ENCODE measurements around the gene CDR2. TPM values are rescaled to one million over a fixed set of nuclear protein-coding genes. Genes with fewer than 3 reads are reported as not detected.
A peak's percentile ranks its signal among the peaks of the same experiment; 100 is the strongest.

CDR2 gene
- total RNA-seq, 2 donors from 2014 or later: 17.6 to 24.3 TPM

DNA sequence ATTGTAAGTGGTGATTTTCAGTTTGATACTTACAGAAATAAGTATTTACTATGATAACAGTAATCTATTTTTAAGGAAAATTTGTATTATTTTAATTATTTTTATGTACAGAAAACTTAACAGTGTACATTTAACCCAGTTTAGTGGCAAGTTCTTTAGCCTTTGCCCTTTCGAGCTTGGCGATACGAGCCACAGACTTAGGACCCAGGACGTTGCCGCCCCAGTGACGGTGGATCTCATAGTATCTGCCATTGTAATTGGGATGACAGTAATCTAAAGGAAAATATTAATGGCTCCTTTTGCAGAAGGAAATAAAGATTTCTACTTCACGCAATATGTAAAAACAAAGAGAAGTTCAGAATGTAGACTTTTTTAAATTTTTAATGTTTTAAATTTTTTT, 5.2 kb upstream of the CDR2 start:
- H3K36me3 ChIP-seq (ENCODE audit: control insufficient read depth, insufficient read depth, low read length): no peaks in the 10 kb centered on the region
- peaks cover 2% of the 10 kb centered on the region for H3K4me1 ChIP-seq (ENCODE audit: control insufficient read depth, insufficient read depth, low read length)
- H3K27ac Mint-ChIP-seq: no peak overlapping the region
- no peaks in the 10 kb centered on the region for H3K36me3 Mint-ChIP-seq (ENCODE audit: low read depth)
- no peaks in the 10 kb centered on the region for H3K9me3 Mint-ChIP-seq
- peaks cover 11% of the 10 kb centered on the region for H3K4me1 Mint-ChIP-seq
- no peaks in the 10 kb centered on the region for H3K9me3 ChIP-seq (ENCODE audit: control insufficient read depth, low read length)
- H3K4me3 ChIP-seq (ENCODE audit: low read length): no peak overlapping the region
- H3K9ac ChIP-seq (ENCODE audit: extremely low read depth, low read length, poor library complexity, severe bottlenecking): no peak overlapping the region
- no peak overlapping the region for H3K27ac ChIP-seq (ENCODE audit: low read depth, low read length)
- TF ChIP-seq, protein P1, sequence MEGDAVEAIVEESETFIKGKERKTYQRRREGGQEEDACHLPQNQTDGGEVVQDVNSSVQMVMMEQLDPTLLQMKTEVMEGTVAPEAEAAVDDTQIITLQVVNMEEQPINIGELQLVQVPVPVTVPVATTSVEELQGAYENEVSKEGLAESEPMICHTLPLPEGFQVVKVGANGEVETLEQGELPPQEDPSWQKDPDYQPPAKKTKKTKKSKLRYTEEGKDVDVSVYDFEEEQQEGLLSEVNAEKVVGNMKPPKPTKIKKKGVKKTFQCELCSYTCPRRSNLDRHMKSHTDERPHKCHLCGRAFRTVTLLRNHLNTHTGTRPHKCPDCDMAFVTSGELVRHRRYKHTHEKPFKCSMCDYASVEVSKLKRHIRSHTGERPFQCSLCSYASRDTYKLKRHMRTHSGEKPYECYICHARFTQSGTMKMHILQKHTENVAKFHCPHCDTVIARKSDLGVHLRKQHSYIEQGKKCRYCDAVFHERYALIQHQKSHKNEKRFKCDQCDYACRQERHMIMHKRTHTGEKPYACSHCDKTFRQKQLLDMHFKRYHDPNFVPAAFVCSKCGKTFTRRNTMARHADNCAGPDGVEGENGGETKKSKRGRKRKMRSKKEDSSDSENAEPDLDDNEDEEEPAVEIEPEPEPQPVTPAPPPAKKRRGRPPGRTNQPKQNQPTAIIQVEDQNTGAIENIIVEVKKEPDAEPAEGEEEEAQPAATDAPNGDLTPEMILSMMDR (conservative IDR thresholded peaks at IDR 0.05): no peak
- H3K27me3 ChIP-seq (ENCODE audit: control insufficient read depth, insufficient read depth, low read length, poor library complexity, severe bottlenecking): no peaks in the 10 kb centered on the region
- 98 to 100% methylated on average over 1 to 7 of the region's 7 CpGs for WGBS, 2 experiments (ENCODE audit: insufficient coverage in 1 of 2, insufficient read length in 1 of 2)
- peaks cover 1% of the 10 kb centered on the region for H3K27me3 Mint-ChIP-seq (ENCODE audit: insufficient read depth)
- H3K4me3 Mint-ChIP-seq: no peak overlapping the region
- no peak for DNase-seq

GRCh38 chr16:22375963-22376640, 1.7 kb upstream of the CDR2 start:
- peaks cover 10% of the 10 kb centered on the region for H3K27me3 Mint-ChIP-seq (ENCODE audit: insufficient read depth)
- H3K9me3 Mint-ChIP-seq: no peaks in the 10 kb centered on the region
- Histone ChIP-seq H3K4me1 (ENCODE audit: control insufficient read depth, insufficient read depth, low read length) (peaks cover 2% of the 10 kb centered on the region), H3K27ac (ENCODE audit: low read depth, low read length) (no peak overlapping the region), H3K36me3 (ENCODE audit: control insufficient read depth, insufficient read depth, low read length) (peaks cover 11% of the 10 kb centered on the region), H3K4me3 (ENCODE audit: low read length) (no peak overlapping the region), H3K9me3 (ENCODE audit: control insufficient read depth, low read length) (no peaks in the 10 kb centered on the region), H3K9ac (ENCODE audit: extremely low read depth, low read length, poor library complexity, severe bottlenecking) (no peak overlapping the region), H3K27me3 (ENCODE audit: control insufficient read depth, insufficient read depth, low read length, poor library complexity, severe bottlenecking) (no peaks in the 10 kb centered on the region)
- WGBS, 2 experiments (ENCODE audit: insufficient coverage in 1 of 2, insufficient read length in 1 of 2): 91 to 93% methylated on average over 3 to 8 of the region's 8 CpGs
- peaks cover 18% of the 10 kb centered on the region for H3K4me1 Mint-ChIP-seq
- H3K36me3 Mint-ChIP-seq (ENCODE audit: low read depth): peaks cover 6% of the 10 kb centered on the region
- H3K27ac Mint-ChIP-seq: no peak overlapping the region
- TF ChIP-seq, protein P1 (conservative IDR thresholded peaks at IDR 0.05): no peak
- no peak overlapping the region for H3K4me3 Mint-ChIP-seq
- DNase-seq: no peak

- Mint-ChIP-seq H3K36me3 (ENCODE audit: low read depth) (peaks cover 8% of the 10 kb centered on the region), H3K9me3 (no peaks in the 10 kb centered on the region), H3K4me1 (peaks cover 21% of the 10 kb centered on the region), H3K27ac (peak overlapping the region; percentile 92), H3K27me3 (ENCODE audit: insufficient read depth) (peaks cover 10% of the 10 kb centered on the region), H3K4me3 (peak overlapping the region; percentile 77)
- Histone ChIP-seq H3K9ac (ENCODE audit: extremely low read depth, low read length, poor library complexity, severe bottlenecking) (no peak overlapping the region), H3K36me3 (ENCODE audit: control insufficient read depth, insufficient read depth, low read length) (peaks cover 13% of the 10 kb centered on the region), H3K9me3 (ENCODE audit: control insufficient read depth, low read length) (no peaks in the 10 kb centered on the region), H3K27ac (ENCODE audit: low read depth, low read length) (no peak overlapping the region), H3K27me3 (ENCODE audit: control insufficient read depth, insufficient read depth, low read length, poor library complexity, severe bottlenecking) (no peaks in the 10 kb centered on the region), H3K4me1 (ENCODE audit: control insufficient read depth, insufficient read depth, low read length) (peaks cover 2% of the 10 kb centered on the region), H3K4me3 (ENCODE audit: low read length) (peak overlapping the region; percentile 95)
- WGBS, 2 experiments (ENCODE audit: insufficient coverage in 1 of 2, insufficient read length in 1 of 2): 14 to 27% methylated on average over 20 to 24 of the region's 28 CpGs
- TF ChIP-seq, protein P1 (conservative IDR thresholded peaks at IDR 0.05): no peak
- DNase-seq: no peak
Observed at GRCh38 chr16:22375117-22375962, 921 bp upstream of the CDR2 start.

Data from endodermal cell (in vitro differentiated cells).